ENCODE data around the gene CBR4. TPM values are rescaled to one million over a fixed set of nuclear protein-coding genes. Genes with fewer than 3 reads are reported as not detected.

Gene CBR4
- total and polyA plus RNA-seq, 2 donors (not counting 1 experiment from before 2014, with no cell fraction given): 3.3 to 19.0 TPM

- Histone ChIP-seq H3K27ac (ENCODE audit: insufficient read depth, low read length) (no peak overlapping the region), H2AFZ (ENCODE audit: low read length) (no peak overlapping the region), H4K20me1 (ENCODE audit: control insufficient read depth, extremely low read depth, insufficient read depth, low read length) (no peaks in the 10 kb centered on the region), H3K27me3 (ENCODE audit: control insufficient read depth, insufficient read depth, low read length) (no peaks in the 10 kb centered on the region), H3K4me2 (ENCODE audit: extremely low read depth, insufficient read depth, low read length) (no peak overlapping the region), H3K4me1 (ENCODE audit: control insufficient read depth, extremely low read depth, insufficient read depth, low read length) (no peaks in the 10 kb centered on the region), H3K79me2 (ENCODE audit: control insufficient read depth, insufficient read depth, low read length) (no peaks in the 10 kb centered on the region), H3K4me3 (replicated peaks in 1 of 4; ENCODE audit: control extremely low read depth in 1 of 4, insufficient read depth in 1 of 4, low read depth in 3 of 4, low read length in 4 of 4) (no peak overlapping the region), H3K9me3 (ENCODE audit: control insufficient read depth, insufficient read depth, low read depth, low read length) (no peaks in the 10 kb centered on the region), H3K36me3 (ENCODE audit: control insufficient read depth, insufficient read depth, low read length) (no peaks in the 10 kb centered on the region), H3K9ac (ENCODE audit: insufficient read depth, low read length) (no peak overlapping the region)
- DNase-seq (ENCODE audit: low read depth in 2 of 2): no peak
- TF ChIP-seq EZH2 (IDR thresholded peaks at IDR 0.05; ENCODE audit: low read length, missing control alignments): no peak
- TF ChIP-seq CTCF (conservative IDR thresholded peaks at IDR 0.05 in 1 of 2, IDR thresholded peaks at IDR 0.05 in 1 of 2; ENCODE audit: low read depth in 1 of 2, low read length in 2 of 2): no peak
These were observed 4.5 kb upstream of the CBR4 start for GRCh38 chr4:169014586-169014985.

- DNase-seq (ENCODE audit: low read depth in 2 of 2): no peak
- peaks cover 3% of the 10 kb centered on the region for H3K79me2 ChIP-seq (ENCODE audit: control insufficient read depth, insufficient read depth, low read length)
- no peak overlapping the region for H2AFZ ChIP-seq (ENCODE audit: low read length)
- H3K27me3 ChIP-seq (ENCODE audit: control insufficient read depth, insufficient read depth, low read length): no peaks in the 10 kb centered on the region
- no peak overlapping the region for H3K9ac ChIP-seq (ENCODE audit: insufficient read depth, low read length)
- H3K27ac ChIP-seq (ENCODE audit: insufficient read depth, low read length): no peak overlapping the region
- no peak for TF ChIP-seq EZH2 (IDR thresholded peaks at IDR 0.05; ENCODE audit: low read length, missing control alignments)
- no peak for TF ChIP-seq CTCF (conservative IDR thresholded peaks at IDR 0.05 in 1 of 2, IDR thresholded peaks at IDR 0.05 in 1 of 2; ENCODE audit: low read depth in 1 of 2, low read length in 2 of 2)
- no peak overlapping the region for H3K4me3 ChIP-seq (replicated peaks in 1 of 4; ENCODE audit: control extremely low read depth in 1 of 4, insufficient read depth in 1 of 4, low read depth in 3 of 4, low read length in 4 of 4)
- H3K4me2 ChIP-seq (ENCODE audit: extremely low read depth, insufficient read depth, low read length): no peak overlapping the region
- no peaks in the 10 kb centered on the region for H3K36me3 ChIP-seq (ENCODE audit: control insufficient read depth, insufficient read depth, low read length)
- no peaks in the 10 kb centered on the region for H4K20me1 ChIP-seq (ENCODE audit: control insufficient read depth, extremely low read depth, insufficient read depth, low read length)
- no peaks in the 10 kb centered on the region for H3K9me3 ChIP-seq (ENCODE audit: control insufficient read depth, insufficient read depth, low read depth, low read length)
- H3K4me1 ChIP-seq (ENCODE audit: control insufficient read depth, extremely low read depth, insufficient read depth, low read length): peaks cover 5% of the 10 kb centered on the region
These were observed 3.3 kb upstream of the CBR4 start for GRCh38 chr4:169013396-169013795.

DNA sequence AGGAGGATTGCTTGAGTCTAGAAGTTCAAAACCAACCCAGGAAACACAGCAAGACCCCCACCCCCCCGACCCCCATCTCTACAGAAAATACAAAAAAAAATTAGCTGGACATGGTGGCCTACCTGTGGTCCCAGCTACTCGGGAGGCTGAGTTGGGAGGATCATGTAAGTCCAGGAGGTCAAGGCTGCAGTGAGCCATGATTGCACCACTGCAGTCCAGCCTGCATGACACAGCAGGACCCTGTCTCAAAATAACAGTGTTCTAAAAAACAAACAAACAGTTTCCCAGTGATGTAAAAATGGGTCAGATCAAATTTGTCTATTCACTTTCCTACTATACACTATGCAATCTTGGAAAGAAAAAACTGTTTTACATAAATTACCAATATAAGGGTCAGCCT, 2.0 kb upstream of the CBR4 start:
- TF ChIP-seq EZH2 (IDR thresholded peaks at IDR 0.05; ENCODE audit: low read length, missing control alignments) (no peak), CTCF (conservative IDR thresholded peaks at IDR 0.05 in 1 of 2, IDR thresholded peaks at IDR 0.05 in 1 of 2; ENCODE audit: low read depth in 1 of 2, low read length in 2 of 2) (no peak)
- no peaks in the 10 kb centered on the region for H3K27me3 ChIP-seq (ENCODE audit: control insufficient read depth, insufficient read depth, low read length)

More for the DNA sequence above, 2.0 kb upstream of the CBR4 start:
- Histone ChIP-seq H4K20me1 (ENCODE audit: control insufficient read depth, extremely low read depth, insufficient read depth, low read length) (no peaks in the 10 kb centered on the region), H3K4me1 (ENCODE audit: control insufficient read depth, extremely low read depth, insufficient read depth, low read length) (peaks cover 5% of the 10 kb centered on the region), H3K36me3 (ENCODE audit: control insufficient read depth, insufficient read depth, low read length) (no peaks in the 10 kb centered on the region), H3K79me2 (ENCODE audit: control insufficient read depth, insufficient read depth, low read length) (peaks cover 3% of the 10 kb centered on the region), H3K4me2 (ENCODE audit: extremely low read depth, insufficient read depth, low read length) (no peak overlapping the region), H2AFZ (ENCODE audit: low read length) (no peak overlapping the region), H3K4me3 (replicated peaks in 1 of 4; ENCODE audit: control extremely low read depth in 1 of 4, insufficient read depth in 1 of 4, low read depth in 3 of 4, low read length in 4 of 4) (no peak overlapping the region), H3K27ac (ENCODE audit: insufficient read depth, low read length) (no peak overlapping the region), H3K9ac (ENCODE audit: insufficient read depth, low read length) (no peak overlapping the region), H3K9me3 (ENCODE audit: control insufficient read depth, insufficient read depth, low read depth, low read length) (no peaks in the 10 kb centered on the region)
- DNase-seq (ENCODE audit: low read depth in 2 of 2): no peak
